GM19328 (cell line): ENCODE results near the gene TRAIP.
A peak's percentile ranks its signal among the peaks of the same experiment; 100 is the strongest.
"Not testable (repeated sequence)": the region's sequence is repeated elsewhere in the genome, so short reads cannot be mapped to it uniquely, and the experiment has no call there.

ENCODE experiments used
- ATAC-seq: cut with Tn5 transposase; IDR thresholded peaks from one replicate; pipeline ENCODE4 v1.9.1; 2021; ENCODE audit warnings: mild to moderate bottlenecking, moderate library complexity; ENCODE audit not compliant: unreplicated experiment

The TRAIP gene

DNA sequence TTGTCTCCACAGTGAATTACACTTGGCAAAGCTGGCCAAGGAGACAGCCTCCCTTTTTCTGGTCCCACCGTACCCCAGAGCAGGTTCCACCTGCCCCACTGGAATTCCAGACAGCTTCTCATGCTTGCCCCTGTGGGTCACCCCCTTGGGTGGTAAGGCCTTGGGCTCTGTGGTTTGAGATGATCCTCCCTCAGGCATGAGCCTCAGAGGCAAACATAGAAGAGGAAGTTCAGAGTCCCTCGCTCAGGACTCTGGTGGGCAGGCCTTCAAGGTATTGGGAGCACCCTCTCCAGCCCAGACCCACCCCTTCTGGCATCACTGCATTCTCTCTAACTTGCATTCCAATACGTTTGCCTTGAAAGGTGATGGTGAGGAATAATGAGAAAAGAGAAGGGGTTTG lies 25.0 kb downstream of the TRAIP start:
- ATAC-seq: no peak

DNA sequence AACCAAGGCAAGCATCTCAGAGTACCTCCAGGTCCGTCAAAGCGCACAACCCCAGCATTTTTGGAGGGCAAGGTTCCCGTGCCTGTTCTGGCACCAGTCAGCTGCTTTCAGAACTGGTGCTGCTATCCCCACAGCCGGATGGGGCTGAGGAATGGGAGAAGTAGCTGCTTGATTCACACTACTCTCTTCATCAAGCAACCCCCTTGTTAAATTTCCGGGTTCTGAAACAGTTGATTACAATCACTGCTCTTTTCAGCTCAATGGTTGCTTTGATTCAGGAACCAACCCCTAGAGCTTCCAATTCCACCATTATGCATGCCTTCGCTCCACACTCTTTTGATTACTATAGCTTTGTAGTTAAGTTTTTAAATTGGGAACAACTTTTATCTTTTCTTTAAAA lies 30.3 kb downstream of the TRAIP start:
- ATAC-seq: no peak

DNA sequence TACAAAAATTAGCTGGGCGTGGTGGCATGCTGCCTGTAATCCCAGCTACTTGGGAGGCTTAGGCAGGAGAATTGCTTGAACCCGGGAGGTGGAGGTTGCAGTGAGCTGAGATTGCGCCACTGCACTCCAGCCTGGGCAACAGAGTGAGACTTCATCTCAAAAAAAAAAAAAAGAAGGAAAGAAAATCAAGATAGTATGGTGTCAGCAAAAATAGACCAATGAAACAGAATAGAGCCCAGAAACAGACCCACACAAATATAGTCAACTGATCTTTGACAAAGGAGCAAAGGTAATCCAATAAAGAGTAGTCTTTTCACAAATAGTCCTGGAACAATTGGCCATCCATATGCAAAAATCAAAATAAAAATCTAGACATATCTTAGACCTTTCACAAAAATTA lies 33.2 kb downstream of the TRAIP start:
- ATAC-seq: not testable (repeated sequence)

DNA sequence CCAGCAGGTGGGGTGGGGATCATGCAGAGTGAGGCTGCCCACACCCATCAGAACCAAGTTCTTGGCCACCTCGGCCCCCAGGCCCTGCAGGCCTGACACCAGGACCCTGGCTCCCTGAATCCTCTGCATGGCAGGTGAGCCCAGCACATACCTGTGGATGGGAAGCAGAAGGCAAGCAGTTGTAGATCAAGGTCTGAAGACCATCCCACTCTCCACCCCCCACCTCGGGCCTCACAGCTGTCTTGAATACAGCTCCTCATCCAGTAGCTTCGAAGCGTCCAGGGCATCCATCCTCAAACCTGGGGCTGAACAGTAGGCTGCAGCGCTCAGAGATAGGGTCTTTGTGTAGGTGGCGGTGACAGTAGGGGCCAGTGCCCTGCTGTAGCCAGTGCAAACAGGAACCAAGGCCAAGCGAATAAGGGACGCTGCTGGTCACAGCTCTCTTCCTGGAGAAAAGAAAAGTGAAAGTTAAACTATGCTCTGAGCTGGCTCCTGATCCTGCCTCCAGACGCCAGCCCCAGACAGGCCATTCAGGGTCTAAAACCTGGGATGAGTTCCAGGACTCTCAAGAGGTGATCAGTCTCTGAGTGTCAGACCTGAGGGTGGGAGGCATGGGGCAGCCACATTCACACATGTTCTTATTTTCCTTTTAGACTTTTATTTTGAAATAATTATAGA lies 42.7 kb downstream of the TRAIP start, which contains the start of gene UBA7:
Gene UBA7 (minus strand): TSS at position 457 of the 678 bp plus-strand sequence. CDS start 166 bp downstream, at position 291.
- no peak for ATAC-seq

DNA sequence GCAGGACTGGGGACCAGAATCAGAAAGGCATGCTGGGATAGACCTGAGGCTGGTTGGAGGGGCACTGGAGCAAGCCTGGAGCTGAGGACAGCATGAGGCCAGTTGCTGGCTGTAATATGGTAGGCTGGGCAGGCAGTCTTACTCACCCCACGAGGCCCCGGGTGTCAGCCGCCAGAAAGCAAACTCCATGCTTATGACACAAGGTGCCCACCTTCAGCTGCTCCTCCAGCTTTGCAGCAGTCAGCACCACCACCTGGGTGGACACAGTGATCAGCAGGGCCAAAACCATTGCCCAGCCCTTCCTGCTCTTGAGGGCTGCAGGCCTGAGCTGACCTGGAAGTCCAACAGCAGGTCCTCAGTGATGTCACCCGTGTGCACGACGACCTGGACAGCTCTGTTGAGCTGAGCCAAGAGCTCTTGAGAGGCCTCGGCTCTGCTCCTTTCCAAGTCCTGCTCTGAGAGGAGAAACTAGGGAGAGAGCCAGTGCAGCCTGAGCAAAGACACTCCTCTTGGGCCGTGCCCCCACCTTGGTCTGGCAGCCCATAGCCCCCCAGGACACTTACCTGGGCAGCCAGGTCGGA lies 43.4 kb downstream of the TRAIP start:
- no peak for ATAC-seq

DNA sequence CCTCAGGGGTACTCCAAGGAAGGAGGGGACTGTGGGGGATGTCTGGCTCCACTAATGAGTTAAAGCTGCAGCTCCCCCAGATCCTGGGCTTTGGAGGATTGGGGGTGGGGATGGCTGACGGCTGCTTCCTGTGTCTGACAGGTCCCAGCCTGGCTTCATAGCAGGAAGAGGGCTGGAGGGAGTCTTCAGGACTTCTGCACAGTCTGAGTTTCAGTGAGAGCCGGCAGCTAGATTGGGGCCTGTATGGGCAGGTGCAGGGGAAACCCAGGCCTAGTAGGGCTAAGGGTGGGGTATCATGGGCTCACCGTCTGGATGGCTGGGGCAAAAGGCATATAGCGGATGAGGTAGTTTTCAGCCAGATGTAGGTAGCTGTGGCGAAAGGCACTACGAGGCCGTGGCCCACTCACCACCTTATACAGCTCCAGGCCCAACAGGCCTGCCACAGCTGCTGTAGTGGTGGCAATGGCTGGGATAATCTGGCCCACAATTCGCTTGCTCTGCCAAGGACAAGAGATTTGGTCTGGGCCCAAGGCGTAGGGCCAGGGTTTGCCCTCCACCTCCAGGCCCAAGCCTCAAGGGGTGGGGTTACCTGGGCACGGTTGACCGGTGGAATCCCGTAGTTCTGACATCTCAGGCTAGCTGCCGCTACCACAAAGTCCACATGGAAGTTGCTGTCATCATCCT lies 48.8 kb downstream of the TRAIP start:
- no peak for ATAC-seq

DNA sequence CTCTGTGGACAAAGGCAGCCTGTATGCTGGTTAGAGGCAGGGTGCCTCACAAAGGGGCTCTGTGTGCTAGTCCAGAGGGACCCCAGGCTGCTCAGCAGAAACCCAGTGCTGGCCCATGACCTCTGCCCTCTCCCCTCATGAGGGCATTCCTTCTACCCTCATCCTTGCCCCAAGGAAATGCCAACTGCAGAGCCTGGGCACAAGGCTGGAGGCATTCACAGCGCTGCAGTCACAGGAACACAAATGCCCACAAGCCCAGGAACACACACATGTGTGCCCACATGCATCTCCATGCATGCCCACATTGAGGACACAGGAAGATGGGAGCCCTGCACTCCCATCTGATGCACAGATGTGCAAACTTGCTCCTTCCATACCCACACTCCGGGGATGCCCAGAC lies 49.5 kb downstream of the TRAIP start:
- ATAC-seq: no peak

DNA sequence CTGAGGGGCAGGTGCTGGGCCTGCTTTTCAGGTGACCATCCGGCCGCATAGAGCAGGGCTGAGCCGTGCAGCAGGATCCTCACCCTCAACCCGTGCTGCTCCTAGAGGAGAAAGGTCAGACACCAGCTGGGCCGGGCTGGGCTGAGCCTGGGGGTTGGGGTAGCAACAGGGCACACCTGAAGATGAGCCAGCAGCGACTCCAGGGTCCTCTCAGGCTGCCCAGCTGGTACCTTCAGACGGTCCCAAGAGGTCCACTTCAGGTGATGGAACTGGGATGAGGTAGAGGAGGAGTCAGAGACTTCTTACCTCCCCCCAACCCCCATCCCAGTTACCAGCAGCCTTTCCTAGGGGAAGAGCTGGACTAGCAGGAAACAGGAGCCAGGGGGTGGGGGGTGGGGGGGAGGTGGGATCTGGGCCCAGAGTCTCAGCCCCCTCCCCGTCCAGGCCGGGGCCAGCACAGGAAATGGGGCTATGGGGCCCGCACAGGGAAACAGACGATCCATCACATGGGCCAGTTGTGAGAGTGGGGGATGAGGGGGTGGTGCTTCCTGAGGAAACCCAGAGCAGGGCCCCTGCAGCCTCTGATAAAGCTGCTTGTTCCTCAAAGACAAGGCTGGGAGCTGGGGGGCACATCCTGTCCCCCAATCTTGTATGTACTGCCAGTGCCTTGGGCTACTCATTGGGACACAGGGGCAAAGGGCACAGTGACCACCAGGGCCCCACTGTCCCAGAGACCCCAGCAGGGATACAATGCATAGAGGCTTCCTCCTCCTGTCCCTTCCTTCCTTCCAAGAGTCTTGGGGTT lies 50.3 kb downstream of the TRAIP start:
- ATAC-seq: no peak

DNA sequence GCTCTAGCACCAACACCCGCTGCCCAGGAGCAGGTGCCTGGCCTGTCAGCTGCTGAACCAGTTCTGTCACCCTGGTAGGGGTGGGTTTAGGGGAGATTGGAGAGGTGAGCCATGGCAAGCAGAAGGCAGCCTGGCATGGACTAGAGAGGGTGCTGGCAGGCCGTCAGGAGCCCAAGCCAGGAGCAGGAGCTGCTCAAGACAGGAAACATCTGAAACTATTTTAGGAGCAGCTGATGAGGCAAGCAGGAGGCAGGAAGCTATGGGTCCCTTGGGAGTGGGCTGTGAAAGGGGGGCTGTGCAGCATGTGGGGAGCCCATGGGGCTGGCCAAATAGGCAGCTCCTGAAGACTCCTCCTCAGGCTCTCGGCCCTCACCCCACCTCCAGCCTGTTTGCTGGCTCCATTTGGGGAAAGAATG lies 51.0 kb downstream of the TRAIP start:
- ATAC-seq: no peak

DNA sequence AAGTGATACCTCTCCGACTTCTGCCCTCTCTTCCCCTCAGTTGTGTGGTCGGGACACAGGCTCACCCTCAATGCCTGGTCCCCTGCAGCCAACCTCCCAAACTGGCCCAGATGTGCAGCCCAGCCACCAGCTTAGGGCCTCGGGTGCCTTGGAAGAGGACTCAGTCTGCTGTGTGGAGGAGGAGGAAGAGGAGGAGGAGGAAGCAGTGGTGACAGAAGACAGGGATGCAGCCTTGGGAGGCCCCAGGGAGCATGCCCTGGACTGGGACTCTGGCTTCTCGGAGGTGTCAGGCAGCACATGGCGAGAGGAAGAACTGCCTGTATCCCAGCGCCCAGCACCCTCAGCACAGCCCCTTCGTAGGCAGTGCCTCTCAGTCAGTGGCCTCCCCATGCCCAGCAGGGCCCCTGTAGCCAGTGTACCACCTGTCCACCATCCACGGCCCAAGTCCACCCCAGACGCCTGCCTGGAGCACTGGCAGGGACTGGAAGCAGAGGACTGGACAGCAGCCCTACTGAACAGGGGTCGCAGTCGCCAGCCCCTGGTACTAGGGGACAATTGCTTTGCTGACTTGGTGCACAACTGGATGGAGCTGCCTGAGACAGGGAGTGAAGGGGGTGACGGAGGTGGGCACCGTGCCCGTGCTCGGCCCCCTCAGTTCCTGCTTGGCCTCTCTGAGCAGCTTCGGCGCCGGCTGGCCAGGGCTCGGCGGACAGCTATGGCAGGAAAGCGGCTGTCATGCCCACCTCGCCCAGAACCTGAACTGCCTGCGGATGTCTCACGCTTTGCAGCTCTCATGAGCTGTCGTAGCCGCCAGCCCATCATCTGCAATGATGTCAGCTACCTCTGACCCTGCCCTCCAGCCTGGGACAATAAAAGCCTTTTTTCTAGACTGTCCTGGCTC lies 52.0 kb downstream of the TRAIP start:
- ATAC-seq: no peak

DNA sequence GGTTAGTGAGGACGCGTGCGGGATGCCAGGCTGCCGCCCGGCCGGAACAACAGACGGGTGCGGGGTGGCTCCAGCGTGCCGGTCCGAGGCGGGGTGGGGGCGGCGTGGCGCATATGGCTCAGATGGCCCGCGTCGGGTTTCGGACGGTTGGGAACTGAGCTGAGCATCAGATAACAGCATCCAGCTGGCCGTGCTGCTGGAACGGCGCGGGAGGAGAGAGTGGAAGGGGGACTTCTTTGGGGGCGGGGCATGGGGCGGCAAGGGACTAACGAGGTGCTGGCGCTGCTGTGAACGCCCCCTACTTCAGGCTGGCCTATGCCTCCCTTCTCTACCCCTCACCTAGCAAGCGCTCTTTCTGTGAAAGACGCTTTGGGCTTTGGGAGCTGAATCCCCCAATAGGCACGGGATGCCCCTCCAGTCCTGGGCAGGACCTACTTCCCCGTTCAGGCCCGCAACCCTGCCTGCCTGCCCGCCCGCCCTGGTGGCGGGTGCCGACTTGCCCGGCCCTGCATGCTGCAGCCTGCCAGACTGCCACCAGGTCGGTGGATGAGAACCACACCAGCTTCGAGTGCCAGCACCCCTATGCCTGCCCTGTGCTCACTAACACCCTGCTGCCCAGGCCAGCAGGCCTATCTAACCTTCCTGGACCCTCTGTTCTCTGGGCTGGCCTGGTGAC lies 52.8 kb downstream of the TRAIP start:
- ATAC-seq: no peak

DNA sequence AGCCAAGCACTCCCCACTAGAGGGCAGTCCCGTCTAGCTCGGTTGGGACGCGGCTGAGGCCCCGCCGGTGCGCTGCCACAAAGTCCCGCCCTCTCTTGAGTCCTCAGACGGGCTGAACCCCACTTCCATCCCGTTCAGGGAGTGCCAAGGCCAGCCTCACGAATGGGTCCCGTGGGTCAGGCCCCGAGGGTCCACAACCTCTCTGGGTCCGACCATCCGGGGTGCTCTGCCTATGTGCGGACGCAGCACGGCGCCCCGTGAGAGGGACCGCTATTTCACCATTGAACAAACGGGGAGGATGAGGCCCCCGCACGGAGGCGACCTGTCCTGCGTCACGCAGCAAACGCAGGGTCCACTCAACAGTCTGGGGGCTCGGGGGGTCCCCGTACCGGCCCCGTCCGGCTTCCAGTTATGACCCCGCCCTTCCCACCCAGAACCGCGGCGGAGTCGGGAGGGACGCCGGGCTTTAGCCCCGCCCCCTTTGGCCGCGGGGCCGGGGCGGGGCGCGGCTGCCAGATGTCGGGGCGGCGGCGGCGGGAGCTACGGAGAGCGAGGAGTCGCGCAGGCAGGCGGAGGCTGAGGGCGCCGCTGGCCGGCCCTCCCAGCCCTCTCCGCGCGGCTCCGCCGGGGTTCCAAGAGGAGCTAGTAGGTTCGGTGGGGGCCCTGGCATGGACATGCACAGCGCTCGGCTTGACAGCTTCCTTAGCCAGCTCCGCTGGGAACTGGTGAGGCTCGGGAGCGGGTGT lies 53.5 kb downstream of the TRAIP start, which contains the start of gene INKA1:
Gene INKA1 (plus strand): TSS at position 543 of the 746 bp plus-strand sequence. CDS start 132 bp downstream, at position 675.
- peak; percentile 56 for ATAC-seq

DNA sequence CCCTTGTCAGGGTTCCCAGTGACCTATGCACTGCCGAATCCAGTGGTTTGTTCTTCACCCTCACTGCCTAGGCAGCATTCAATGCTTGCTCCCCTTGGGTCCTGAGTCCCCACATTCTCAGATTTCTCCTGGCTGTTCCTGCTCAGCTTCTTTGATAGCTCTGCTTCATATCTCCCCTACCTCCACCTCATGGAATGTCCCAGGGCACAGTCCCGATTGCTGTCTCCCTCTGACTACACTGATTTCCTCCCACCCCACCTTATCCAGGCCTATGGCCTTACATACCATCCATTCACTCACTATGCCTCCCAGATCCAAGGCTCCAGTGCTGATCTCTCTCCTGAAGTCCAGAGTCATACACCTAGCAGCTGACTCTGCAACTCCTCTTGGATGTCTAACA lies 55.2 kb downstream of the TRAIP start:
- no peak for ATAC-seq

DNA sequence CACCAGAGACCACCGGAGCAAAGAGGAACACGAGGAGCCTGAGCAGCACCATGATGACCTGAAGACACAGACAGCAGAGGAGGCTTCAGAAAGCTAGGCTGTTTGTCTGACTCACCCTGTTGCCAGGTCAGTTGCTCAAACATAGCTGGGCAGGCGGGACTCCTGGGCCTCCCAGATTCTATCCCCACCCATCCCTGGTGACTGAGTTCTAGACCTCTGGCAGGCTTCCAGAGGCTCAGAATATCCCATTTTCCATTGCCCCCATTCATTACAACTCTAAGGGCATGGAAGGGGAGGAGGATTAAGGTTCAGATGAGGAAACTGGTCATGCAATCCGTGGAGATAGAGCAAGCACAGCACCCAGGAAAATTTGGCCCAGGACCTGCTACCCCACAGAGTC lies 56.6 kb downstream of the TRAIP start, which contains the start of gene CDHR4:
Gene CDHR4 (minus strand): TSS at position 113 of the 400 bp plus-strand sequence. CDS start 61 bp downstream, at position 52.
- no peak for ATAC-seq

DNA sequence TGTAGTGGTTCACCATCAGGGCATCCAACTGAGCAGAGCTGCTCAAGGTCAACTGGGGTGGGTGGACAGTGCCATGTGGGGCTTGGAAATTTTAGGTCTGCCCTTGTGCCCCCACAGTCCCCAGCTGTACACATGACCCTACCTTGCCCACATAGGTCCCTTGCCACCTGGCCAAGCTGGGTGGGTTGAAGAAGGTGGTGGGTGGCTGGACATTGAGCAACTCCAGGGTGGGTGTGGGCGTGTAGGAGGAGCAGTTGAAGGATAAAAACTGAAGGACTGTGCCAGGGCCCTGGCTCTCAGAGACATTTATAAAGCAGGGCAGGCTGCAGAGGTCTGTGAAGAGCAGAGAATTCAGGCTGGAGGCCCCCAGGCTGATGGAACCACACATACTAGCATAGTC lies 57.3 kb downstream of the TRAIP start:
- no peak for ATAC-seq

DNA sequence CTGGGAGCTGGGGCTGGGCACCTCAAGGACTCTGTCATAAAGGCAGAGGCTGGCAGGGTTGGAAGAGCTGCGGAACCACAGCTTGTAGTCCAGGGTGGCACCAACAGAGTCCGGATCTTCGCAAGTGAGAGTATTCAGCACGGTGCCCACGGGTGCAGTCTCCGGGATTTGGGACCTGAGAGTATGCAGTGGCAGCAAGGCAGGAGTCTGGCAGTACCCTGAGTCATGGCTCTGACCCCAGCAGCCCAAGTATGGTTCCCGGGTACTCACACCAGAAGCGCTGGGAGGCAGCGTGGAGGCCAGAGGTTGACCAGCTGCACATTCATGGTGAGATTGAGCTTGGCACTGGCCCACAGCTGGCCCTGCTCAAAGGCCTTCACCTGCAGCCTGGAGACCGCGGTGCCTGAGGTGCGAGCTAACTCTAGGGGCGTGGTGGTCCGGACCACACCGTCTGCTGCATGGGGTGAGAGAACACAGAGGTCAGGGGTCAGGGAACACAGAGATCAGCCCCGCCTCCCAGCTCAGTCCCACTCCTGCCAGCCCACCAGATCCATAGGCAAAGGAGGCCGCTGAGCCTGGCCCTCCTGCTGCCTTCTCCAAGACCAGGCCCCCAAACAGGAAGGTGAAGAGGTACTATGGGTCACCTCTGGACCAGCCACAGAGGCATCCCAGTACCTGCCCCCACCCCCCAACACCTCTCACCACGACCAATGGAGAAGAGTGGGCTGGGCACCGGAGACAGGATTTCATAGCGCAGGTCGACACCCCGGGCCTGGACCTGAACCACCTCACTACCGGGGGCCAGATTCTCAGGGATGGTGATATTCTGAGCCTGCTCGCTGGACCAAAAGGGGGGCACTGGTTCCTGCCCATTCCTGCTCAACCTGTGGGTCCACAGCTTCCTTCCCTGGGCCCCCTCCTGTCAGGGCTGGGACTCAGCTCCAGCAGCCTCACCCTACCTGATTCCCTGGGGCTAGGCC lies 61.1 kb downstream of the TRAIP start:
- ATAC-seq: no peak

DNA sequence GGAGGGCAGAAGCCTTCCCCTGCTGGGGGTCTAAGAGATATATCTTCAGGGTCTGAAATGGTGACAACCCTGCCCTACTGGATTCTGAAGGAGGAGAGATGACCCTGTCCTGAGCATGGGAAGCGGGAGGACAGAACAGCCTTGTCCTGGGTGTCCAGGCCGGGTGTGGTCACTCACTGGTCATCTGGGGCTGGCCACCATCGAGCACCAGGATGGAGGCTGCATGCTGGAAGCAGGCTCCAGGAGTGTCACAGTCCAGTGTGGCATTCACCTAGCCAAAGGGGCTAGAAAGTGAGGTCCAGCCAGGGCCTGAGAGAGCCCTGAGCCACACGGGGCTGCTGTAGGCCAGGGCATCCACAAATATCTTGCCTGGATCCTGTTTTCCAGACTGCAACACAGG lies 61.9 kb downstream of the TRAIP start:
- no peak for ATAC-seq
